PC-3 (cell line): ENCODE results near the gene SLC39A10.

Source experiments
- EZH2 ChIP-seq: fragments of 300-600 bp; sonication (generic); IDR thresholded peaks from one replicate; pipeline ENCODE4 v1.6.1; 2017; ENCODE audit warnings: antibody characterized with exemption, mild to moderate bottlenecking, low read length; ENCODE audit not compliant: unreplicated experiment
- EZH2phosphoT487 ChIP-seq: fragments of 300-600 bp; sonication (generic); IDR thresholded peaks from 2 replicates; pipeline ENCODE4 v1.6.1; 2018; ENCODE audit warnings: mild to moderate bottlenecking, antibody characterized with exemption, low read length, borderline replicate concordance
- TF ChIP-seq, protein P1 (sequence below): fragments of 300-600 bp; sonication (generic); conservative IDR thresholded peaks from 2 replicates; pipeline ENCODE4 v1.5.1; 2017; ENCODE audit warnings: antibody characterized with exemption, low read depth, mild to moderate bottlenecking, low read length

DNA sequence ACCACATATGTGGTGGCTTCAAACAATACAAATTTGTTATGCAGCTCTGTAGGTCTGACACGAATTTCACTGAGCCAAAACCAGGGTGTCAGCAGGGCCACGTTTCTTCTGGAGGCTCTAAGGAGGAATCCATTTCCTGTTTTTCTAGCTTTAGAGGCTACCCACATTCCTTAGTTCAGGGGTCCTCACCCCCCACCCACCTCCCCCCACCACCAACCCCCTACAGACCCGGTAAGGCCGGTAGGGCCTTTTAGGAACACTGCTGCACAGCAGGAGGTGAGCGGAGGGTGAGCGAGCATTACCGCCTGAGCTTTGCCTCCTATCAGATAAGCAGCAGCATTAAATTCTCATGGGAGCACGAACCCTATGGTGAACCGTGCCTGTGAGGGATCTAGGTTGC, 10.6 kb upstream of the SLC39A10 start:
- TF ChIP-seq EZH2 (no peak), EZH2phosphoT487 (no peak)
- TF ChIP-seq, protein P1, sequence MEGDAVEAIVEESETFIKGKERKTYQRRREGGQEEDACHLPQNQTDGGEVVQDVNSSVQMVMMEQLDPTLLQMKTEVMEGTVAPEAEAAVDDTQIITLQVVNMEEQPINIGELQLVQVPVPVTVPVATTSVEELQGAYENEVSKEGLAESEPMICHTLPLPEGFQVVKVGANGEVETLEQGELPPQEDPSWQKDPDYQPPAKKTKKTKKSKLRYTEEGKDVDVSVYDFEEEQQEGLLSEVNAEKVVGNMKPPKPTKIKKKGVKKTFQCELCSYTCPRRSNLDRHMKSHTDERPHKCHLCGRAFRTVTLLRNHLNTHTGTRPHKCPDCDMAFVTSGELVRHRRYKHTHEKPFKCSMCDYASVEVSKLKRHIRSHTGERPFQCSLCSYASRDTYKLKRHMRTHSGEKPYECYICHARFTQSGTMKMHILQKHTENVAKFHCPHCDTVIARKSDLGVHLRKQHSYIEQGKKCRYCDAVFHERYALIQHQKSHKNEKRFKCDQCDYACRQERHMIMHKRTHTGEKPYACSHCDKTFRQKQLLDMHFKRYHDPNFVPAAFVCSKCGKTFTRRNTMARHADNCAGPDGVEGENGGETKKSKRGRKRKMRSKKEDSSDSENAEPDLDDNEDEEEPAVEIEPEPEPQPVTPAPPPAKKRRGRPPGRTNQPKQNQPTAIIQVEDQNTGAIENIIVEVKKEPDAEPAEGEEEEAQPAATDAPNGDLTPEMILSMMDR: no peak
